CD4-positive, alpha-beta T cell (primary cell): ENCODE measurements around the gene PDILT. TPM values are rescaled to one million over a fixed set of nuclear protein-coding genes. Genes with fewer than 3 reads are reported as not detected.

ENCODE experiments used
- ATAC-seq: fragments of 200-7000 bp; cut with Tn5 transposase; one replicate; pipeline ENCODE4 v1.10.0; 2022; ENCODE audit warnings: mild to moderate bottlenecking; ENCODE audit not compliant: poor library complexity
- CTCF ChIA-PET: fragments of 350-600 bp; sonication (Branson Sonifier 250); formaldehyde crosslinking; loops from one replicate; lab custom pipeline; 2021; ENCODE audit warnings: antibody characterized with exemption, inconsistent platforms; lab: Charles Lee
- POLR2A ChIA-PET: fragments of 350-600 bp; sonication (Branson Sonifier 250); formaldehyde crosslinking; loops from one replicate; lab custom pipeline; 2021; ENCODE audit warnings: antibody characterized with exemption, inconsistent platforms; lab: Charles Lee
- DNase-seq, 14 experiments: peaks; one replicate each; pipeline ENCODE4 v3.0.0-alpha.2; 2013 to 2020; ENCODE audit warnings: mixed read lengths in 2 of 14
- H3K27ac ChIP-seq, 2 donors: one replicate each; pipeline versions ENCODE4 v1.5.1 to v1.7.0; 2013; ENCODE audit warnings: low read length in 2 of 2, low read depth in 1 of 2, mild to moderate bottlenecking in 1 of 2
- H3K27me3 ChIP-seq, 2 experiments: 1 replicate in 1 of 2; 2 replicates in 1 of 2; pipeline versions ENCODE4 v1.6.1 to v1.7.0; 2013; ENCODE audit warnings: low read length in 2 of 2, control low read depth in 1 of 2, mild to moderate bottlenecking in 1 of 2, moderate library complexity in 1 of 2; ENCODE audit not compliant: insufficient read depth in 2 of 2, control insufficient read depth in 1 of 2
- H3K36me3 ChIP-seq: one replicate; pipeline ENCODE4 v1.6.1; 2013; ENCODE audit warnings: low read length, control low read depth; ENCODE audit not compliant: insufficient read depth
- H3K4me1 ChIP-seq: one replicate; pipeline ENCODE4 v1.6.1; 2013; ENCODE audit warnings: low read length, control low read depth; ENCODE audit not compliant: insufficient read depth
- H3K4me3 ChIP-seq: one replicate; pipeline ENCODE4 v1.5.1; 2013; ENCODE audit warnings: mild to moderate bottlenecking, low read length, moderate library complexity
- H3K9me3 ChIP-seq, 2 experiments: 1 replicate in 1 of 2; 2 replicates in 1 of 2; pipeline versions ENCODE4 v1.6.1 to v1.7.0; 2013; ENCODE audit warnings: low read length in 2 of 2, mild to moderate bottlenecking in 2 of 2, control low read depth in 1 of 2, moderate library complexity in 1 of 2; ENCODE audit not compliant: control insufficient read depth in 1 of 2, insufficient read depth in 1 of 2
- H3K27ac Mint-ChIP-seq: one replicate; pipeline ENCODE4 v1.8.0; 2020; ENCODE audit warnings: mixed read lengths
- H3K27me3 Mint-ChIP-seq: one replicate; pipeline ENCODE4 v1.8.0; 2021; ENCODE audit warnings: mixed read lengths
- H3K36me3 Mint-ChIP-seq: one replicate; pipeline ENCODE4 v1.8.0; 2021; ENCODE audit warnings: low read depth, mixed read lengths
- H3K4me1 Mint-ChIP-seq: one replicate; pipeline ENCODE4 v1.8.0; 2021; ENCODE audit warnings: low read depth, mixed read lengths
- H3K4me3 Mint-ChIP-seq: one replicate; pipeline ENCODE4 v1.8.0; 2020; ENCODE audit warnings: mild to moderate bottlenecking, mixed read lengths
- H3K9me3 Mint-ChIP-seq: one replicate; pipeline ENCODE4 v1.8.0; 2020; ENCODE audit warnings: mixed read lengths
- CTCF ChIP-seq: fragments of 200-600 bp; IDR thresholded peaks from one replicate; pipeline ENCODE4 v1.8.0; 2022; ENCODE audit warnings: antibody characterized with exemption, mild to moderate bottlenecking
- intact Hi-C, 2 experiments: fragments of 100-400 bp; cut with DNase I in 1 of 2; cut with micrococcal nuclease in 1 of 2; formaldehyde crosslinking; loops; one replicate each; pipeline versions ENCODE4 v1.15.1 to v1.9.0; 2023 to 2025; cut with DNase I, micrococcal nuclease
- total RNA-seq, 174 experiments: library from RNA in 2 of 174; stranded (reverse) in 2 of 174; gene quantifications; one replicate each; pipeline ENCODE4 v1.2.3 and lab custom pipeline; 2021 to 2026

PDILT gene
- total RNA-seq, 2 experiments from 2014 or later = not detected

DNA sequence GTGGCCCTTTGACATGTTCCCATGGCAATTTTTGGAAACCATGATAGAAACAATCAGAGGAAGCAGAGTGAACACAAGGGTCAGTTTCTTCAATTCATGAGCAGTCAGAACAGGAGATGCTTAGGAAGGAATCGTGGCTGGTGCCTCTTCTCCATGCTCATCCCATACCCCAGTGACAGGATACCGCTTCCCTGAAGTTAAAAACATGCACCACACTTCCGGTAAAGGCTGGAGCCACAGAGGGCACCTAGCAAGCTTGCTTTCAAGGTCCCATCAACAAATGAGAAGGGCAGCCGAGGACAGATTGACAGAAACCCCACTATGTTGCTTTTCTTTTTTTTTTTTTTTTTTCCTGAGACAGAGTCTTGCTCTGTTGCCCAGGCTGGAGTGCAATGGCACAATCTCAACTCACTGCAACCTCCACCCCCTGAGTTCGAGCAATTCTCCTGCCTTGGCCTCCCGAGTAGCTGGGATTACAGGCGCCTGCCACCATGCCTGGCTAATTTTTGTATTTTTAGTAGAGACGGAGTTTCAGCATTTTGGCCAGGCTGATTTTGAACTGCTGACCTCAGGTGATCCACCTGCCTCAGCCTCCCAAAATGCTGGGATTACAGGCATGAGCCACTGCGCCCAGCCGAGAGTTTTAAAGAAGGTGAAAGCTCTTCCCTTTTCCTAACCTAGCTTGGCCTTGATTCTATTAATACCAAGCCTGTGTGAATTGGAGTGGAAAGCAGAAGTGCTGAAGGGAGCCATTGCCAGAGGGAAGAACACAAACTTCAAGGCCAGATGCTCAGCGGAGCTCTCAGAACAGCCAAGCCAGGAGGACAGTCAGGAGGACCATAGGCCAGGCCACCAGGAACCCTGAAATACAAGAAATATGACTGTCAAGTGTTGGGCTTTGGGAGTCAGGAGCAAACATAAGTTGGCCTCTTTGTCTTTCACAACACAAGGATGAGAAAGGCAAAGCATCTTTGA, 93.8 kb downstream of the PDILT start:
- CTCF ChIA-PET = no interaction called here

DNA sequence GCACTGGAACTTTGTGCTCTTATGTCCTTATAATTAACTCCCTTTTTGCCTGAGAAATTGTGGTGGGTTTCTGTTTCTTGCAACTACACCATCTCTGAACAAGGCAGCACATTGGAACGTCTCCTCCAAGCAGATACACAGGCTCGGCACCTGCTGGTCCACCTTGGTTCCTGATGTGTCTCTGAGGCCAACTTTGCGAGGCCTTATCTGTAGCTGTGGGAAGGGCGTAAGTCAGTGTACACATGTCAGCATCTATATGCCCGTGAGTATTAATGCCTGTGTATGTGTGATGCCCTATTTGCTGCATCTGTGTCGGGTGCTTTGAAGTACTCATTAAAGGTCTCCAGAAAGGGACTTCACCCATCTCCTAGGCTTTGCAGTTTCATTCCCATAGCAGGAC, 94.8 kb downstream of the PDILT start:
- H3K4me3 Mint-ChIP-seq = no peak overlapping the region
- peaks cover 8% of the 10 kb centered on the region for H3K27me3 Mint-ChIP-seq
- Histone ChIP-seq H3K4me1 (no peaks in the 10 kb centered on the region), H3K9me3 (no peaks in the 10 kb centered on the region), H3K4me3 (no peak overlapping the region), H3K27ac (no peak overlapping the region), H3K27me3 (no peaks in the 10 kb centered on the region), H3K36me3 (no peaks in the 10 kb centered on the region)
- no peaks in the 10 kb centered on the region for H3K9me3 Mint-ChIP-seq
- ChIA-PET POLR2A (no interaction called here), CTCF (no interaction called here)
- DNase-seq (no peak), ATAC-seq (no peak)
- intact Hi-C loops = no loop called here
- H3K27ac Mint-ChIP-seq = no peak overlapping the region
- TF ChIP-seq CTCF = no peak
- H3K4me1 Mint-ChIP-seq = no peaks in the 10 kb centered on the region
- no peaks in the 10 kb centered on the region for H3K36me3 Mint-ChIP-seq

More for the DNA sequence above, 93.8 kb downstream of the PDILT start:
- DNase-seq = no peak
- Mint-ChIP-seq H3K4me3 (no peak overlapping the region), H3K36me3 (no peaks in the 10 kb centered on the region), H3K9me3 (no peaks in the 10 kb centered on the region), H3K27me3 (peaks cover 8% of the 10 kb centered on the region), H3K27ac (no peak overlapping the region), H3K4me1 (no peaks in the 10 kb centered on the region)
- no peak for ATAC-seq
- intact Hi-C loops = no loop called here
- no peak overlapping the region for H3K27ac ChIP-seq
- H3K9me3 ChIP-seq = no peaks in the 10 kb centered on the region
- H3K36me3 ChIP-seq = no peaks in the 10 kb centered on the region
- POLR2A ChIA-PET = no interaction called here
- H3K4me3 ChIP-seq = no peak overlapping the region
- no peaks in the 10 kb centered on the region for H3K4me1 ChIP-seq
- TF ChIP-seq CTCF = no peak
- no peaks in the 10 kb centered on the region for H3K27me3 ChIP-seq

Other genes starting within 250 kb of the PDILT start
- not detected for gene GP2, start 77.2 kb downstream of the PDILT start, total RNA-seq
- not detected for gene UMOD, start 52.0 kb downstream of the PDILT start, total RNA-seq
- not detected for gene ACSM5, start 4.8 kb upstream of the PDILT start, total RNA-seq
- gene ACSM2A, start 46.8 kb upstream of the PDILT start, total RNA-seq = not detected
- not detected for gene ACSM2B, start 171.6 kb upstream of the PDILT start, total RNA-seq